GM13976 (cell line): ENCODE results near the gene BCL3.

Source experiments
- DNase-seq: peaks from one replicate; pipeline ENCODE4 v3.0.0; 2012; ENCODE audit warnings: low spot score
- CTCF ChIP-seq: IDR thresholded peaks from 2 replicates; pipeline ENCODE4 v1.5.1; 2012; ENCODE audit warnings: borderline replicate concordance, mild to moderate bottlenecking; ENCODE audit not compliant: insufficient read depth; ENCODE audit errors: extremely low read depth, missing control alignments, control extremely low read depth
- in situ Hi-C: fragments of 300-500 bp; cut with MboI; formaldehyde crosslinking; loops from one replicate; pipeline ENCODE4 v1.12.0; 2022; ENCODE audit warnings: low sequenced_read_pairs, mixed read lengths, inconsistent platforms; ENCODE audit not compliant: unreplicated experiment

Gene BCL3

GRCh38 chr19:44741841-44742329, 6.6 kb upstream of the BCL3 start:
- in situ Hi-C loops, result no loop called here
- DNase-seq, result no peak
- no peak for TF ChIP-seq CTCF

- TF ChIP-seq CTCF, result no peak
- DNase-seq, result no peak
- in situ Hi-C loops, result no loop called here
Measured at GRCh38 chr19:44742330-44743061, 6.0 kb upstream of the BCL3 start.

GRCh38 chr19:44744871-44745332, 3.6 kb upstream of the BCL3 start:
- no peak for DNase-seq
- no peak for TF ChIP-seq CTCF
- in situ Hi-C loops, result no loop called here

- DNase-seq, result no peak
- in situ Hi-C loops, result no loop called here
- no peak for TF ChIP-seq CTCF
Measured at GRCh38 chr19:44745341-44745831, 3.1 kb upstream of the BCL3 start.

GRCh38 chr19:44745887-44746600, 2.5 kb upstream of the BCL3 start:
- TF ChIP-seq CTCF, result no peak
- in situ Hi-C loops, result no loop called here
- no peak for DNase-seq

- TF ChIP-seq CTCF, result no peak
- DNase-seq, result no peak
- in situ Hi-C loops, result no loop called here
Measured at GRCh38 chr19:44746616-44746945, 1.9 kb upstream of the BCL3 start.
